Activated T-cell treated with anti-CD3 and anti-CD28 coated beads for 24 hours (primary cell): ENCODE results near the gene PROCA1.
A peak's percentile ranks its signal among the peaks of the same experiment; 100 is the strongest.

Experiments
- DNase-seq: peaks from one replicate; pipeline ENCODE4 v3.0.0-alpha.2; 2020; ENCODE audit warnings: low read depth

Gene PROCA1

DNA sequence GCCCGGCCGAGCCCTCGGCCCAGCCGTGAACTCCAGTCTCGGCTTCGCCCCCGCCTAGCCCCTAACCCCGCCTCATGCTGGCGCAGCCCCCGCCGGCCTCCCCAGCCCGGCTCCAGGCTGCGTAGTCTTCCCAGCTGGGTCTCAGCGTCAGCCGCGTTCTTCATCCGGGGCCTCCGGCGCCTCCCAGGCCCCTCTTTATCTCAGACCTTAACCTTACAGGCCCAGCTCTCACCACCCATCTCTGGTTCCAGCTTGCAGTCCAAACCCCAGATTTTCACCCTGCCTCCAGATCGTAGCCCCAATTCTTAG is at the start of gene PROCA1:
PROCA1 (minus strand) TSS at position 166 of the 309 bp plus-strand sequence. CDS start 228 bp downstream, outside the sequence.
- no peak for DNase-seq

DNA sequence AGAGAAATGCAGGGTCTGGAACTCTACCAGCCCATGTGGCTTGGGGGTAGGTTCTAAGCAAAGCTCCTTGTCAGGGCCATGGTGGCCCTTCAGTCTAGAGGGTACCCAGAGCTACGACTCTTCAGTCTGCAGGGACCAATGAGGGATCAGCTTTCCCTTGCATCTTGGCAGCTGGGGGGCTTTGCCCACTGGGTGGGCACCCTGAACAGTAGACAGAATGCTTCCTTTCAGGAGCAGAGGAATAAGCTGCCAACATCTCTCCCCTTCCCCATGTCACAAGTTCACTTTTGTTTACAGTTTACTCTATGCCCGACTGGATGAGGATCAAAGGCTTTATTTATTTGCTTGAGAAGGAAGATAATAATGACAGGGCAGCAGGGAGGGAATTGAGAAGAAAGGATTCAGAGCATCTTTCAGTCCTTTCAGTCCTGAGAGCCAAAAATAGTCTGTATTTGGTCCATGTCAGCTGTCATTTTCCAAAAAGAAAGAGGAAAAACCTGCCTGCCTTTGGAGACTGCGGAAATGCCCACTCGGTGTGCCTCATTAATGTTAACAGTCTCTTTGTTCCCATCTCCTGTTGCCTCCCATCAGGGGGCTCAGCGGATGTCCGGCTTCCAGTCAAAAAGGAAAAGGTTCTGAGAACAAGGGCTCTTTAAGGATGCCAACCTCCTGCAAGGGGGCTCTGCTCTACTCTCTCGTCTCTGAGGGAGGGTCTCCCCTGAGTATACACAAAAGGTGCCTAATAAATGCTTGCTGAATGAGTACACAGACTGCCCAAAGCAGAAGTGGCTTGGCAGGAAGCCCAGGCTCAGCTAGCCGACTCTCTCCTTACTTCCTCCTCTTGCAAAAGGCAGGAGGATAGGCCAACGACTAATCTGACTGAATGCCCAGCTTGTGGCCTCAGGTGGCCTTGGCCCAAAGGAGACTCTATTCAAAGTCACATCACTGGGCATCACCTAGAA is 49.2 kb upstream of the PROCA1 start:
- DNase-seq, result no peak

- no peak for DNase-seq
Observed at GRCh38 chr17:28759256-28759865, 47.7 kb upstream of the PROCA1 start.

DNA sequence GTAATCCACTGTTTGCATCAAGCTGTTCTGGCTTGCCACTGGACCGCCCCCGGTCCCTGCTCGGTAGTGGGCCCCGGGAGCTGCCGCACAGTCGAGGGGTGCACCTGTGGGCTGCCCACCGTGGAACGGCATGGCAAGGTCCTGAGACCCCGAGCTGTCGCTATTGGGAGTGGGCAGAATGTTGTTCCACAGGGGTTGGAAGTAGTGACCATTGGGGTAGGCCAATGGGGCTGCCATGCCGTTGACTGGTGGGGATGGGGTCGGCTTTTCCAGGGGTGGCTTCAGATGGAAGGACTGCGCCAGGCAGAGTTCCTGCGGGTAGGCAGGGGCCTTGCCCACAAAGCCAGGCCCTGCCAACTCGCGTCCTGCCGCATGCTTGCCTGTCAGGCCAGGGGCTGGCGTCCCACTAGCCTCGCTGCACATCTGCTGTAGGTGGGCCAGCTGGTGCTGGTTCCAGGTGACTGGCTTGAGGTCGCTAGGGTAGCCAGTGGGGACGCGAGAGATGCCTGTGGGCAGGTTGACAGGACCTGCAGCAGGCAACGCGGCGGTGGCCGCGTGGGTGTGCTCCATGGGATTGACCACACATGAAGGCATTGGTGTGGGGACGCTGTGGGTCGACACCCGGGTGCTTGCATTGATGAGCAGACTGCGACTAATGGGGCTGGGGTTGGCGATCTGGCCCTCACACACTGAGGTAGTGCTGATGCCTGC is 46.9 kb upstream of the PROCA1 start:
- no peak for DNase-seq

- DNase-seq, result no peak
Observed at GRCh38 chr17:28756049-28756804, 44.5 kb upstream of the PROCA1 start.

DNA sequence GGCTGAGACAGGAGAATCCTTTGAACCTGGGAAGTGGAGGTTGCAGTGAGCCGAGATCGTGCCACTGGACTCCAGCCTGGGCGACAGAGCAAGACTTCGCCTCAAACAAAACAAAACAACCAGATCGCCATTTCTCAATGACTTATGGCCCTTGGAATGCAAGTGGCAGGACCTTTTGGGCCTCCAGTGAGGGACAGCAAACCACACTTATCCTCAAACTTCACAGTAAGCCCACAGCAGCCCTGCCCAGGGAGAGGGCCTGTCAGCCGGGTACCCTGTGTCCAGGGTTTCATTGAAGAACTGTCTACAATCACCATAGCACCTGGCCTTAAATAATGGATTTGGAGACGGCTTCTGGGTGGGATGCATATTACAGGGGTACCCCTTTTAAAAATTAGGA is 43.8 kb upstream of the PROCA1 start:
- no peak for DNase-seq

DNA sequence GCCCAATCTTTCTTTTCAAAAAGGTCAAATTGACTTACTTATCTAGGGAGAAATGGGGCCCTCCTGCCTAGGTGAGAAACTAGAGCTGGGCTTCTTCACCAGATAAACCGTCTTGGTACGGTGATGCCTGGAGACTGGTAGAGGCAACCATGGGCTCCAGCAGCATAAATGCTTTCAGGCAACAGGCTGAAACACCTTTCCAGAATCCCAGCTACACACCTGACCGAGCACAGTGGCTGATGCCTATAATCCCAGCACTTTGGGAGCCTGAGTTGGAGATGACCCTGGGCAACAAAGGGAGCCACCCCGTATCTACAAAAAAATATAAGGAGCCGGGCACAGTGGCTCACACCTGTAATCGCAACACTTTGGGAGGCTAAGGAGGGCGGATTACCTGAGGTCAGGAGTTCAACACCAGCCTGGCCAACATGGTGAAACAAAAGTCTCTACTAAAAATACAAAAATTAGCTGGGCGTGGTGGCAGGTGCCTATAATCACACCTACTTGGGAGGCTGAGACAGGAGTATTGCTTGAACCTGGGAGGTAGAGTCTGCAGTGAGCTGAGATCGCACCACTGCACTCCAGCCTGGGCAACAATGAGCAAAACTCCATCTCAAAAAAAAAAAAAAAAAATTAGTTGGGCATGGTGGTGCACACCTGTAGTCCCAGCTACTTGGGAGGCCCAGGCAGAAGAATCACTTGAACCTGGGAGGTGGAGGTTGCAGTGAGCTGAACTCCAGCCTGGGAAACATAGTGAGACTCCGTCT is 40.1 kb upstream of the PROCA1 start:
- DNase-seq, result no peak

GRCh38 chr17:28750178-28751047 is 38.7 kb upstream of the PROCA1 start:
- peak; percentile 83 for DNase-seq

- DNase-seq, result no peak
Observed at GRCh38 chr17:28749516-28750177, 38.0 kb upstream of the PROCA1 start.

DNA sequence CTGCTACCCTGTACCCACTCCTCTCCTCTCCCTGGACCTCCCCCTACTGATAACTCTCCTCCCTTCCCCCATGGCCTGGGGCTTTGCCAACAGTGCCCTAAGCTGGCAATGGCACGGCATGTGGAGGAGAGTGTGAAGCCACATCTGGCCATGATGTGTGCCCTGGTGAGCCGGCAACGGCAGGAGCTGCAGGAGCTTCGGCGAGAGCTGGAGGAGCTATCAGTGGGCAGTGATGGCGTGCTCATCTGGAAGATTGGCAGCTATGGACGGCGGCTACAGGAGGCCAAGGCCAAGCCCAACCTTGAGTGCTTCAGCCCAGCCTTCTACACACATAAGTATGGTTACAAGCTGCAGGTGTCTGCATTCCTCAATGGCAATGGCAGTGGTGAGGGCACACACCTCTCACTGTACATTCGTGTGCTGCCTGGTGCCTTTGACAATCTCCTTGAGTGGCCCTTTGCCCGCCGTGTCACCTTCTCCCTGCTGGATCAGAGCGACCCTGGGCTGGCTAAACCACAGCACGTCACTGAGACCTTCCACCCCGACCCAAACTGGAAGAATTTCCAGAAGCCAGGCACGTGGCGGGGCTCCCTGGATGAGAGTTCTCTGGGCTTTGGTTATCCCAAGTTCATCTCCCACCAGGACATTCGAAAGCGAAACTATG is 37.3 kb upstream of the PROCA1 start:
- DNase-seq, result no peak

DNA sequence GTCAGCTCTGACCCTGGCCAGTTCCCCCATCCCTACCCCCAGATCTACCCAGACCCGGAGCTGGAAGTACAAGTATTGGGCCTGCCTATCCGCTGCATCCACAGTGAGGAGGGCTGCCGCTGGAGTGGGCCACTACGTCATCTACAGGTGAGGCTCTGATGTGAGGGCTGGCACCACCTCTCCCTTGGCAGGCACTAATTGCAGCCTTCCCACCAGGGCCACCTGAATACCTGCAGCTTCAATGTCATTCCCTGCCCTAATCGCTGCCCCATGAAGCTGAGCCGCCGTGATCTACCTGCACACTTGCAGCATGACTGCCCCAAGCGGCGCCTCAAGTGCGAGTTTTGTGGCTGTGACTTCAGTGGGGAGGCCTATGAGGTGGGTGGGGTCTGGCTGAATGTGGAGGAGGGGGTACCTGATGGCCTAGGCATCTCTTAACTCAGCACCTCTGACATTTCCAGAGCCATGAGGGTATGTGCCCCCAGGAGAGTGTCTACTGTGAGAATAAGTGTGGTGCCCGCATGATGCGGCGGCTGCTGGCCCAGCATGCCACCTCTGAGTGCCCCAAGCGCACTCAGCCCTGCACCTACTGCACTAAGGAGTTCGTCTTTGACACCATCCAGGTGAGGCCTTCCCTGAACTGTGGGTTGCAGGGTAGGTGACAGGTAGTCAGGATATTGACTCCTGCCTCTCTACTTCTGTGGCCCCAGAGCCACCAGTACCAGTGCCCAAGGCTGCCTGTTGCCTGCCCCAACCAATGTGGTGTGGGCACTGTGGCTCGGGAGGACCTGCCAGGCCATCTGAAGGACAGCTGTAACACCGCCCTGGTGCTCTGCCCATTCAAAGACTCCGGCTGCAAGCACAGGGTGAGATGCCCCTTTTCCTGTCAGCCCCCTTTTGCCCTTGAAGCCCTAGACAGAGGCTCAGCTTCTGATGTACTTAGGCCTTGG is 36.4 kb upstream of the PROCA1 start:
- no peak for DNase-seq

GRCh38 chr17:28747051-28747691 is 35.5 kb upstream of the PROCA1 start:
- no peak for DNase-seq

DNA sequence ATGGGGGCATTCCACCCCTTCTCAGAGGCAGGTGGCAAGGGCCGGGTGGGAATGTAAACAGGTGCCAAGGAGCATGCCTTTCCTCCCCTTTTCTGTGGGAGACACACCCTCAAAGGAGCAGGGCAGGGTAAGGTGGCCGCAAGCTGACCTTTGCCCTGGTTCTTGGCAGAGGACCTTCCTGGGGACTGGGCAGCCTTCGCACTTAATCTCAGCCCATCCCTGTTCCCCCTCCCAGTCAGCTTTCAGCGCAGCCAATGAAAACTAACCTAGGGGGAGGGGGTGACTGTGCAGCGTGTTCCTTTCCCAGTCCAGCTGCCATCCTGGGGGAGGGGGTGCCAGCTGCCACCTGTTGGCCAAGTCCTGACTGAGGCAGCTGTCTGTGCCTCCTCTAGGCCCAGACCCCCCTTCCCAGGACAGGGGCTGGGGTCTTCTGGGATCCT is 34.9 kb upstream of the PROCA1 start:
- no peak for DNase-seq

DNA sequence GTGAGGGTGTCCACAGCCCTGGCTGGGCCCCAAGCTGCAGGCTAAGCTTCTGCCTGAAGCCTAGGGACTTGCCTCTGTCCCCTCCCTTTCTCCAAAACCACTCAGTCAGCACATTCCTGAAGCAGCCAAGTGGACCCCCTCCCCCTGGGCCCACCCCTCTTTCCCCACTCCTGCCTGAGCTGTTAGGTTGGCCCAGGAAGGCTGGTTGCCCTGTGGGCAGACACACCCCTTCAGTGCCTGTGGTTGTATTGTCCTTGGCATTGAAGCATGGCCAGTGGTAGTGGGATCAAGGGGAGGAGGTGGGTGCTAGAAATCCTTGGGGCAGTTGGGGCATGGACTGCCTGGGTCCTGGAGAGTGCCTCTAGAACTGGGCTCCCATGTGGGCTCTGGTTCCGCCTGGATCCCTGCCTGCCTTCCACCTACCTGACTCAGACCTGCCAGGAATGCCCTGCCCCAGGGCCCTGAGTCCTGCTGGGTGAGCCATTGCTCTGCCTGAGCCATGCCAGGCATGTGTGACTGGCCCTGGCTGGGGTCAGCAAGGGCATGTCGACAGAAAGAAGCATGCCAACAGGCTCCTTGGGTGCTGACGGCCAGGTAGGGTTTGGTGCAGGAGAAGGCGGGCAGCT is 34.2 kb upstream of the PROCA1 start:
- no peak for DNase-seq

DNA sequence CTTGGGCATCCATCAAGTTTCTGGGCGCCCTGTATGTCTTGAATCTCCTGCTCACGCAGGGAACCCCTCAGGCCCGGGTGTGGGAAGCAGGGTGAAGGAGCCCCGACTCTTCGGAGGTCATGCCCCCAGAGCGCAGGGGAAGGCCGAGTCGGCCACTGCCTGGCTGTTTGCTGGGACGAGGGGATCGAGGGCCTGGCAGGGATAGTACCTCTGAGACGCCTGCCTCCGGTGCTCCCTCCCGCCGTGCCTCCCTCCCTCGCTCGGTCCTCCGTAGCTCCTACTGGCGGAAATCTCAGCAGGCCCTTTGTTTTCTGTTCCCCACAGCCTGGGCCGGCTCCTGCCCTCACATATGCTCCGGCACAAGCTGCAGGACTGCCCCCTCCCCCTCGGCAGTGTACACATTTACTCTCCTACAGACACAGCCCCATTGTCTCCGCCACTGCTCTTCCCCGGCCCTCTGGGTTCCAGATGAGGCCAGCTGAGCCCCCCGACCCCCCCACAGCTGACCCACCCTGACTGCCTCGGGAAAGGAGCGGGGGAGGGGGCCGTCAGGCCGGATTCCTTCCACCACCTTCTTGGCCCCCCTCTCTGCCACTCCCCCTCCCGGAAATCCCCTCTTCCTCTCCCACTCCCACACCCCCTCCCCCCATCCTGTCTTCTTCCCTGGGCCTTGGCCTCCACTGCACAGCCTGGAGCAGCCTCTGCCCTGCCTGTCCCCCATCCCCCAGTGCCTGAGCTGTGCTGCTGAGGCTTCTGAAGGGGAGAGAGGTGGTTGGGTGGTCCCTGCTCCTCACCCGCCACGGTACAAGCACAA is 33.5 kb upstream of the PROCA1 start:
- DNase-seq, result no peak
